ENCODE results near the gene BABAM2. TPM values are rescaled to one million over a fixed set of nuclear protein-coding genes. Genes with fewer than 3 reads are reported as not detected.
A peak's percentile ranks its signal among the peaks of the same experiment; 100 is the strongest.
"Not testable (repeated sequence)": the region's sequence is repeated elsewhere in the genome, so short reads cannot be mapped to it uniquely, and the experiment has no call there.

The BABAM2 gene
- total RNA-seq, 2 donors from 2014 or later, result 46.8 to 59.7 TPM

DNA sequence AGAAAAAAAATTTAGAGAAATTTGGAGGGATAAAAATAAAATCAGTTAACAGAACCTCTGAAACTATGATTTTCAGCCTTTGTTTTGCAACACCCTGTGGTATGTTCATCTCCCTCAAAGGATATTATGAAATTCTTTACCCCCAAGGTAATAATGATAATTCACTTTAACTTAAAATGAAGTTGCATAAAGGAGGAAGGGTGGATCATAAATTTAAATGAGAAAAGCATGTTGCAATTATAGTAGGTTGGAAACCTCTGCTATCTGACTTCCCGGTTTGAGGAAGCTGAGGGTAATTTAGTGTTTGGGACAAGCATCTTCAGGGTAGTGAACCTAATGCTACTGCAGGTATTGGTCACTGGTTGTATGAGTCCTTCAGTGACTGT is 102.9 kb downstream of the BABAM2 start:
- ATAC-seq (peak in 1 of 2 donors; percentile 41), DNase-seq (no peak)
- intact Hi-C loops (cut with DNase I), result no loop called here

GRCh38 chr2:27993950-27994728 is 103.6 kb downstream of the BABAM2 start:
- no peak for DNase-seq
- ATAC-seq, result peak in 1 of 2 donors; percentile 65
- intact Hi-C loops (cut with DNase I), result no loop called here

DNA sequence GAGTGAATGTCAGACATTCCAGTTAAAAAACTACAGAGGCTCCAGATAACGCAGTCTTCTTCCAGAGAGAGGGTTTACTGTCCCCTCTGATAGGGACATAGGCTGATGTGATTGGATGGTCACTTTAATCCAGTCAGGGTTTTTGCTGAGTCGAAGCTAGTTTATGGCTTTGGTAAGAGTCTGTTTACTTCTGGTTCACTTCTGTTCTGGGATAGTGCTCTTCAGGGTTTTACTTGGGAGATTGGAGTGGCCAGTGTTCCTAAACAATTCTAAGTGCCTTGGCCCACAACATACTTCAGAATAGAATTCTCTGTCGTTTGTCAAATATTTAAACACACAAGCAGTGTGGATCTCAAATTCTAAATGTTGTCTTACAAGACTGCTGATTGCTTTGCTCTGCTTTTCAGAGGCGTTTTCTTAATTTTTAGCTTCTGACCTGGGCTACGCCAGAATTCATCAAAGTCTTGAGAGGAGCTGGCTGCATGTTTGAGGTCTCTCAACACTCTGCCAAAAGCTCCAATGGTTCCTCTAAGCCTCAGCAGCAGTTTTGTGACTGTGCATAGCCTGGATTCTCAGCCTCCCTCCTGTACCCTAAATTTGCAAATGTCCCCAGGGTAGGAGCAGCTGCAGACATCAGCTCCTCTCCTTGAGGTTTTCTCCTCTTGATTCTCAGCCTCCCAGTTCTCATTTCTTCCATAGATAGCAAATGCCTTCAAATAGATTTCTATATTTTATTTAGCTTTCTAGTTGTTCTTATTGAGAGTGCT is 105.8 kb downstream of the BABAM2 start:
- DNase-seq (no peak), ATAC-seq (no peak)
- intact Hi-C loops (cut with DNase I), result no loop called here

GRCh38 chr2:28000287-28000686 is 109.8 kb downstream of the BABAM2 start:
- ATAC-seq (no peak), DNase-seq (no peak)
- intact Hi-C loops (cut with DNase I), result no loop called here

- ATAC-seq (no peak), DNase-seq (no peak)
- intact Hi-C loops (cut with DNase I), result no loop called here
These were observed 111.7 kb downstream of the BABAM2 start for GRCh38 chr2:28002181-28002580.

DNA sequence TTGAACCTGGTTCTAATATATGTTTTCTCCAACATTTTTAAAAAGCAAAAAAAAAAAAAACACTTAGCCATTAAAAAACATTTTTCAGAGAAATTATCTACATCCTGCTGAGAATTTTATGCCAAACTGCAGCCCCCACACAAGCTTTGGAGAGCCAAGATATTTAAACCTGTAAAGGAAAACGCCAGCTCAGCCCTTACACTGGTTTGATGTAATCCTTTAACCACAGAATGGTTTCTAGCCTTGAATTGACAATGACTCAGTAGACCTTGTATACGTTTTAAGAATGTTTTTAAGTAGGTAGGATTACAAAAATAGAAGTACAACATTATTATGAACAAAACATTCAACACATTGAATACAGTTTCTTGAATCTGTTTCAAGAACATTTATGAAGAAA is 113.6 kb downstream of the BABAM2 start:
- ATAC-seq (peak in 1 of 2 donors; percentile 59), DNase-seq (no peak)
- intact Hi-C loops (cut with DNase I), result no loop called here

GRCh38 chr2:28009732-28010131 is 119.2 kb downstream of the BABAM2 start:
- DNase-seq, result peak; percentile 24
- no peak for ATAC-seq
- intact Hi-C loops (cut with DNase I), result no loop called here

GRCh38 chr2:28011322-28011737 is 120.8 kb downstream of the BABAM2 start:
- intact Hi-C loops (cut with DNase I), result no loop called here
- DNase-seq, result no peak
- ATAC-seq, result no peak

GRCh38 chr2:28018474-28018873 is 127.9 kb downstream of the BABAM2 start:
- DNase-seq; ATAC-seq; intact Hi-C loops (cut with DNase I): not testable (repeated sequence)

DNA sequence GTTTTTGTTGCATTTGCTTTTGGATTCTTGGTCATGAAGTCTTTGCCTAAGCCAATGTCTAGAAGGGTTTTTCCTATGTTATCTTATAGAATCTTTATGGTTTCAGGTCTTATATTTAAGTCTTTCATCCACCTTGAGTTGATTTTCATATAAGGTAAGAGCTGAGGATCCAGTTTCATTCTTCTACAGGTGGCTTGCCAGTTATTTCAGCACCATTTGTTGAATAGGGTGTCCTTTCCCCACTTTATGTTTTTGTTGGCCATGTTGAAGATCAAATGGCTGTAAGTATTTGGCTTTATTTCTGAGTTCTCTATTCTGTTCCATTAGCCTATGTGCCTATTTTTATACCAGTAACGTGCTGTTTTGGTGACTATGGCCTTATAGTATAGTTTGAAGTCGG is 129.0 kb downstream of the BABAM2 start:
- intact Hi-C loops (cut with DNase I); DNase-seq; ATAC-seq: not testable (repeated sequence)

- DNase-seq (no peak), ATAC-seq (no peak)
- intact Hi-C loops (cut with DNase I), result no loop called here
These were observed 131.4 kb downstream of the BABAM2 start for GRCh38 chr2:28021898-28022297.

DNA sequence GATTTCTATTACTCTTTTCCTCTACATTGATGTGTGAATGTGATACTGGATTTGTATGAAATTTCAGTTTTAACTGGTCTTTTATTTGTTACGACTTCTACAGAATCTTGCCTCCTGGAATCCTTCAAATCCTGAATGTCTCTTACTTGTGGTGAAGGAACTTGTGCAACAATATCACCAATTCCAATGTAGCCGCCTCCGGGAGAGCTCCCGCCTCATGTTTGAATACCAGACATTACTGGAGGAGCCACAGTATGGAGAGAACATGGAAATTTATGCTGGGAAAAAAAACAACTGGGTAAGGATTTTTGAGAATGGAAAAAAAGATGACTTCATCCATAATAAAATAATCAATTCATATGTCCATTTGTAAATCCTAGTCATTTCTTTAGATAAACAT is 134.6 kb downstream of the BABAM2 start:
- intact Hi-C loops (cut with DNase I), result no loop called here
- ATAC-seq (no peak), DNase-seq (no peak)

GRCh38 chr2:28026230-28026629 is 135.7 kb downstream of the BABAM2 start:
- ATAC-seq; DNase-seq; intact Hi-C loops (cut with DNase I): not testable (repeated sequence)

GRCh38 chr2:28028025-28028424 is 137.5 kb downstream of the BABAM2 start:
- DNase-seq (no peak), ATAC-seq (no peak)
- intact Hi-C loops (cut with DNase I), result no loop called here

DNA sequence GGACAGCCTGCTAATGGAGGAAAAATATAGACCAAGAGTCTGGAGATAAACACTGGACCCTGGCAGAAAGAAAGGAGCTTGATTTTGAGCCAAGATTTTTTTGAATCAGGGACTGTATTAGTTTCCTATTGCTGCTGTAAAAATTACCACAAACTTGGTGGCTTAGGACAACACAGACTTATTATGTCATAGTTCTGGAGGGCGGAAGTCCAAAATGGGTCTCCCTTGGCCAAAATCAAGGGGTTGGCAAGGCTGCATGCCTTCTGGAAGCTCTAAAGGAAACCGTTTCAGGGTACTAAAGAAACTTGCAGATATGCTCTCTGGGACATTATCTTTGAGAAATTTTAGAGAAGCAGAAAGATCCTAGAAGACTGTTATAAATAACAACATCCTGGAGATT is 140.1 kb downstream of the BABAM2 start:
- intact Hi-C loops (cut with DNase I), result no loop called here
- ATAC-seq, result peak; percentile 54 to 68
- peak; percentile 39 for DNase-seq

DNA sequence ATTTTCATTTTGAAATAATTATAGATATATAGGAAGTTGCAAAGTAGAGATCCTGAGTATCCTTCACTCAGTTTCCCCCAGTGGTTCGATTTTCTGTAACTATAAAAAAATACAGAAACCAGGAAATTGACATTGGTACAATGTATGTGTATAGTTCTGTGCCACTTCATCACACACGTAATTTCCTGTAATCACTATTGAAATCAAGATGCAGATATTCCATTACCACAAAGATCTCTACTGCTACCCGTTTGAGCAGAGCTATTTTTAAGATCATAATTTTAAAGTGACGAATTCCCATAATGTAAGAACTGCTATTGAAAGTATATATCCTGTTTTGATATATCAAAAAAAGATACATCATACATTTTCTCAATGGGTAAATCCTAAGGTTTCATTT is 142.3 kb downstream of the BABAM2 start:
- no peak for DNase-seq
- intact Hi-C loops (cut with DNase I), result no loop called here
- ATAC-seq, result no peak

GRCh38 chr2:28034696-28035095 is 144.2 kb downstream of the BABAM2 start:
- ATAC-seq (no peak), DNase-seq (no peak)
- intact Hi-C loops (cut with DNase I), result no loop called here

GRCh38 chr2:28035163-28035690 is 144.7 kb downstream of the BABAM2 start:
- DNase-seq (no peak), ATAC-seq (no peak)
- intact Hi-C loops (cut with DNase I), result no loop called here

GRCh38 chr2:28035816-28036215 is 145.3 kb downstream of the BABAM2 start:
- DNase-seq (no peak), ATAC-seq (peak in 1 of 2 donors; percentile 27)
- intact Hi-C loops (cut with DNase I), result no loop called here

DNA sequence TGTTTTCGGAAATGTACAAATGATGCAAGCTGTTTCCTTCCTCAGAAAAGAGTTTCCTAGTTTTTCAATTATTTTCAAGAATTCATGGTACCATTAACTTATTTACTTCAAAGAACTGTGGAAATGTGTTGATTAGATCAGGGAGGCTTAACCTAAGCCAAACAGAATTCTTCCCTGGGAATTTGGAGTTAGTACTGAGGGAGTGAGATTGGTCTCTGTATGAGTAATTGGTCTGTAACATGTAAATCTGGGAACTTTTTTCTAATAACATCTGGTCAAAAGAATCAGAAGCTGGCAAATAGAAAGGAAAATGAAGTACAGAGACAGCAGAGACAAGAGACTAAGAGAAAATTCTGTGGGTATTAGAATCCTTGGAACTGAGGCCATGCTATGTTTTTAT is 145.8 kb downstream of the BABAM2 start:
- ATAC-seq (no peak), DNase-seq (no peak)
- intact Hi-C loops (cut with DNase I), result no loop called here
